Measurements from ENCODE around the gene SLC39A1. TPM values are rescaled to one million over a fixed set of nuclear protein-coding genes. Genes with fewer than 3 reads are reported as not detected.
A peak's percentile ranks its signal among the peaks of the same experiment; 100 is the strongest.

The SLC39A1 gene
- total RNA-seq, 6 donors from 2014 or later: 41.9 to 145 (median 102) TPM

DNA sequence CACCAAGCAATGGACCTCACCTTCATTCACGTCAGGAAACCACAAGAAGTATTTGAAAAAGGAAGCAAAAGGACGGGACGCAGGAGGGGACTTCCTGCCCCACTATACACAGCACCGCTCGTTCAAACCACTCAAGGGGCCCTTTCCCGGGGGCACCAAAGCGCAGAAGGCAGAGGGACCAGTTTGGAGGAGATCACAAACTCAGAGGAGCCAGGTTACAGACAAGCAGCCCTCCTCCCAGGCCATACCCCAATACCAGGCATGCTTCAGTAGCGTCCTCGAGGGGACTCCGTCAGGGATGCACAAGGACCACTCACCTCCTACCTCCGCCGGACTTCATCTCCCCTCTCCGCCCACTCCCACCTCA is 5.6 kb downstream of the SLC39A1 start:
- no peaks in the 10 kb centered on the region for H3K9me3 ChIP-seq
- 1% methylated on average over 10 to 13 of the region's 13 CpGs for WGBS, 2 donors
- peak overlapping the region; percentile 91 to 96 (median 93) for H3K27ac ChIP-seq
- H3K36me3 ChIP-seq: peaks cover 0 to 52% (median 24%) of the 10 kb centered on the region in 4 donors
- ATAC-seq (ENCODE audit: low FRiP score in 2 of 2) (peak; percentile 0 to 3), DNase-seq (peak in 1 of 2 donors; percentile 55)
- H3K4me3 ChIP-seq: peak overlapping the region; percentile 83 to 96 (median 90)
- no peaks in the 10 kb centered on the region for H3K27me3 ChIP-seq
- TF ChIP-seq EP300 (IDR thresholded peaks at IDR 0.05): no peak
- TF ChIP-seq POLR2AphosphoS5 (IDR thresholded peaks at IDR 0.05): no peak
- TF ChIP-seq, protein P1, sequence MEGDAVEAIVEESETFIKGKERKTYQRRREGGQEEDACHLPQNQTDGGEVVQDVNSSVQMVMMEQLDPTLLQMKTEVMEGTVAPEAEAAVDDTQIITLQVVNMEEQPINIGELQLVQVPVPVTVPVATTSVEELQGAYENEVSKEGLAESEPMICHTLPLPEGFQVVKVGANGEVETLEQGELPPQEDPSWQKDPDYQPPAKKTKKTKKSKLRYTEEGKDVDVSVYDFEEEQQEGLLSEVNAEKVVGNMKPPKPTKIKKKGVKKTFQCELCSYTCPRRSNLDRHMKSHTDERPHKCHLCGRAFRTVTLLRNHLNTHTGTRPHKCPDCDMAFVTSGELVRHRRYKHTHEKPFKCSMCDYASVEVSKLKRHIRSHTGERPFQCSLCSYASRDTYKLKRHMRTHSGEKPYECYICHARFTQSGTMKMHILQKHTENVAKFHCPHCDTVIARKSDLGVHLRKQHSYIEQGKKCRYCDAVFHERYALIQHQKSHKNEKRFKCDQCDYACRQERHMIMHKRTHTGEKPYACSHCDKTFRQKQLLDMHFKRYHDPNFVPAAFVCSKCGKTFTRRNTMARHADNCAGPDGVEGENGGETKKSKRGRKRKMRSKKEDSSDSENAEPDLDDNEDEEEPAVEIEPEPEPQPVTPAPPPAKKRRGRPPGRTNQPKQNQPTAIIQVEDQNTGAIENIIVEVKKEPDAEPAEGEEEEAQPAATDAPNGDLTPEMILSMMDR (IDR thresholded peaks at IDR 0.05): no peak
- TF ChIP-seq POLR2A (IDR thresholded peaks at IDR 0.05): no peak
- H3K4me1 ChIP-seq: peaks cover 48 to 75% (median 53%) of the 10 kb centered on the region in 4 donors

DNA sequence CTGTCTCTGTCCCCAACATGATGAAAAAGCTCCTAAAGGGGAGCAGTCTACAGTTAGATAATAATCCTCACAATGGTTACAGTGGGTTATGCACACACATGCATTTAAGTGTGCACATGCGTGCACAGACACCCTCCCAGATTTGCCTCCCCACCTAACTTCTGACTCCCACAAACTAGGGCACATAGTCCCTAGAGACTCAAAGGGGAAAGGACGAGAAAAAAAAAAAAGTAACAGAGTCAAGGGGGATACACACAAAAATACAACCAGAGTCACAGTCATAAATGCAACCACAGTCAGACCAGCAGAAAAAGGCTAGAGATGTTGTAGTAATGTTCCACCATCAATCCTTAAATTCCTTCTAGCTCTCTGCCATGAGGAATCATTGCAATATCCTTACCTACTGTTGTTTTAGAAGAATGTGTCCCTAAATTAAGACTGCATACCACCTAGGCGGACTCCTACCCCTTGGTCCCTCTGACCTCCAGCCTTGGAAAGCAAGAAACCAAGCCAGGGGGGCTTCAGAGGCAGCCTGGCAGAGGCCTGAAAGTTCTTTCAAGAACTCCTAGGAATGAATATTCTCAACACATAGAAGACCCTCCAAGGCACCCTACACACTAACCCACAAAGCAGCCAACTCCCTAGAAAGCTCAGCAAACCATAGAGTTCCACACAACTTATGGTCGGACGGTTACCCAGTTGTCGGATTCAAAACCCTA is 6.2 kb downstream of the SLC39A1 start:
- H3K4me1 ChIP-seq: peaks cover 43 to 70% (median 47%) of the 10 kb centered on the region in 4 donors
- ATAC-seq (ENCODE audit: low FRiP score in 2 of 2) (no peak), DNase-seq (no peak)
- peak overlapping the region; percentile 91 to 96 (median 93) for H3K27ac ChIP-seq
- TF ChIP-seq EP300 (IDR thresholded peaks at IDR 0.05): no peak
- no peak for TF ChIP-seq POLR2AphosphoS5 (IDR thresholded peaks at IDR 0.05)
- TF ChIP-seq, protein P1 (IDR thresholded peaks at IDR 0.05): no peak
- no peak for TF ChIP-seq POLR2A (IDR thresholded peaks at IDR 0.05)
- no peaks in the 10 kb centered on the region for H3K9me3 ChIP-seq
- WGBS, 2 donors: 28 to 30% methylated on average over 6 of the region's 6 CpGs
- no peaks in the 10 kb centered on the region for H3K27me3 ChIP-seq
- H3K4me3 ChIP-seq: peak overlapping the region; percentile 83 to 96 (median 90)
- peaks cover 5 to 57% (median 30%) of the 10 kb centered on the region in 4 donors for H3K36me3 ChIP-seq

- DNase-seq: no peak
- no peak for TF ChIP-seq POLR2A (IDR thresholded peaks at IDR 0.05)
- TF ChIP-seq EP300 (IDR thresholded peaks at IDR 0.05): no peak
- TF ChIP-seq POLR2AphosphoS5 (IDR thresholded peaks at IDR 0.05): no peak
- TF ChIP-seq, protein P1 (IDR thresholded peaks at IDR 0.05): no peak
- H3K36me3 ChIP-seq: peaks cover 24 to 58% (median 42%) of the 10 kb centered on the region in 4 donors
- H3K27me3 ChIP-seq: no peaks in the 10 kb centered on the region
- no peak overlapping the region for H3K27ac ChIP-seq
- no peak overlapping the region for H3K4me3 ChIP-seq
- no peak for ATAC-seq (ENCODE audit: low FRiP score in 2 of 2)
- 97 to 98% methylated on average over 9 to 10 of the region's 10 CpGs for WGBS, 2 donors
- no peaks in the 10 kb centered on the region for H3K9me3 ChIP-seq
- H3K4me1 ChIP-seq: peaks cover 27 to 47% (median 31%) of the 10 kb centered on the region in 4 donors
Measured at GRCh38 chr1:153954826-153955225, 8.5 kb downstream of the SLC39A1 start.

DNA sequence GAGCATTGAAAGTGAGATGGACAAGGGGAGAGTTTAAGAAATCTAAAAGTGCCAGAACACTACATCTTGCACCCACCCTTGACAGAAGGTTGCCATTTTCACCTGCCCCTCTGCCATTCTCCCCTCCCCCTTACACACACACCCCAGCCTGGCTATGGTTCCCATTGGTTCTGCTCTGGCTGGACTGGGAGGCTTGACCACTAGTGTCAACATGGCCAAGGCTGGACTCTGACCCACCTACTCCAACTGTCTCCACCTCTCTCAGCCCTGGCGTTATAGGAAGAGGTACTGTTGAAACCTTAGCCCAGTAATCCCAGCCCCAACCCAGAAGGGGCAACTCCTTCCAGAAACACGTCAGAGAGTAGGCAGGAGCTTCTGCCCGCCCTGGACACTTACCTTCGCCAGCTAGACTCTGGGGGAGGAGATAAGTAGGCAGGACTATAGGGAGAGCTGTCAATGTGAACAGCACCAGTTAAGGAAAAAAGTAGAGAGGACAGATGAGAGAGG is 9.4 kb downstream of the SLC39A1 start:
- 82 to 85% methylated on average over 4 of the region's 4 CpGs for WGBS, 2 donors
- peaks cover 24 to 62% (median 49%) of the 10 kb centered on the region in 4 donors for H3K36me3 ChIP-seq

GRCh38 chr1:153951801-153952200 is 11.5 kb downstream of the SLC39A1 start:
- no peak for TF ChIP-seq POLR2AphosphoS5 (IDR thresholded peaks at IDR 0.05)
- TF ChIP-seq, protein P1 (IDR thresholded peaks at IDR 0.05): no peak
- Histone ChIP-seq H3K27ac (no peak overlapping the region), H3K9me3 (no peaks in the 10 kb centered on the region), H3K27me3 (no peaks in the 10 kb centered on the region), H3K4me1 (peaks cover 17 to 34% (median 21%) of the 10 kb centered on the region in 4 donors), H3K36me3 (peaks cover 24 to 81% (median 64%) of the 10 kb centered on the region in 4 donors), H3K4me3 (no peak overlapping the region)
- 100% methylated on average over 1 to 2 of the region's 2 CpGs for WGBS, 2 donors
- DNase-seq (no peak), ATAC-seq (ENCODE audit: low FRiP score in 2 of 2) (no peak)

More for the DNA sequence above, 9.4 kb downstream of the SLC39A1 start:
- no peak for ATAC-seq (ENCODE audit: low FRiP score in 2 of 2)
- TF ChIP-seq POLR2AphosphoS5 (IDR thresholded peaks at IDR 0.05) (no peak), EP300 (IDR thresholded peaks at IDR 0.05) (no peak)
- DNase-seq: no peak
- Histone ChIP-seq H3K27ac (no peak overlapping the region), H3K9me3 (no peaks in the 10 kb centered on the region), H3K4me1 (peaks cover 23 to 40% (median 24%) of the 10 kb centered on the region in 4 donors), H3K4me3 (no peak overlapping the region), H3K27me3 (no peaks in the 10 kb centered on the region)

All from upper lobe of left lung (tissue), 6 donors.